Right lung (tissue), 5 donors: Measurements from ENCODE around the gene MARCHF6. TPM values are rescaled to one million over a fixed set of nuclear protein-coding genes. Genes with fewer than 3 reads are reported as not detected.
A peak's percentile ranks its signal among the peaks of the same experiment; 100 is the strongest.
"Not testable (repeated sequence)": the region's sequence is repeated elsewhere in the genome, so short reads cannot be mapped to it uniquely, and the experiment has no call there.

Experiments used
- DNase-seq, 2 donors: peaks; one replicate each; pipeline ENCODE4 v3.0.0-alpha.2; 2013
- polyA plus RNA-seq, 5 donors: library from polyadenylated mRNA; unstranded; fragments of 120-200 nt; gene quantifications; one replicate each; pipeline versions ENCODE4 v1.2.1 to v1.2.3, GENCODE V29; 2013; ENCODE audit warnings: inconsistent platforms in 1 of 5, low replicate concordance in 1 of 5; ENCODE audit not compliant: insufficient read length in 5 of 5, insufficient read depth in 1 of 5

MARCHF6 gene
- polyA plus RNA-seq, 5 donors, result 118 to 201 (median 163) TPM

GRCh38 chr5:10339958-10340357 lies 13.5 kb upstream of the MARCHF6 start:
- DNase-seq, result no peak

GRCh38 chr5:10343486-10343885 lies 10.0 kb upstream of the MARCHF6 start:
- DNase-seq, result no peak

- DNase-seq, result not testable (repeated sequence)
Observed at GRCh38 chr5:10344461-10345106, 8.9 kb upstream of the MARCHF6 start.

GRCh38 chr5:10348258-10348657 lies 5.2 kb upstream of the MARCHF6 start:
- DNase-seq, result no peak

- no peak for DNase-seq
Observed at GRCh38 chr5:10351199-10351905, 2.1 kb upstream of the MARCHF6 start.

- DNase-seq, result no peak
Observed at GRCh38 chr5:10351919-10352318, 1.6 kb upstream of the MARCHF6 start.

- DNase-seq, result peak in 1 of 2 donors; percentile 58
Observed at GRCh38 chr5:10352430-10353240, 860 bp upstream of the MARCHF6 start.

- peak; percentile 65 to 74 for DNase-seq
Observed at GRCh38 chr5:10354048-10354872, 765 bp downstream of the MARCHF6 start.

GRCh38 chr5:10355071-10355889 lies 1.8 kb downstream of the MARCHF6 start:
- no peak for DNase-seq

GRCh38 chr5:10358999-10359398 lies 5.5 kb downstream of the MARCHF6 start:
- no peak for DNase-seq

- no peak for DNase-seq
Observed at GRCh38 chr5:10360686-10361085, 7.2 kb downstream of the MARCHF6 start.

GRCh38 chr5:10363519-10364185 lies 10.2 kb downstream of the MARCHF6 start:
- DNase-seq, result no peak

- DNase-seq, result no peak
Observed at GRCh38 chr5:10364186-10364689, 10.7 kb downstream of the MARCHF6 start.

- no peak for DNase-seq
Observed at GRCh38 chr5:10365782-10366181, 12.3 kb downstream of the MARCHF6 start.

- no peak for DNase-seq
Observed at GRCh38 chr5:10366310-10367272, 13.1 kb downstream of the MARCHF6 start.

- DNase-seq, result no peak
Observed at GRCh38 chr5:10367579-10367978, 14.1 kb downstream of the MARCHF6 start.

GRCh38 chr5:10370931-10371330 lies 17.4 kb downstream of the MARCHF6 start:
- no peak for DNase-seq

GRCh38 chr5:10371369-10371768 lies 17.9 kb downstream of the MARCHF6 start:
- not testable (repeated sequence) for DNase-seq
